BLaER1 treated with 17β-estradiol and CSF1 and Interleukin-3, amounts not matched to agents 10 nM and 100 nM (cell line): ENCODE results near the gene MAGI2.
"Not testable (repeated sequence)": the region's sequence is repeated elsewhere in the genome, so short reads cannot be mapped to it uniquely, and the experiment has no call there.

Experiments
- H3K27ac ChIP-seq, 11 experiments: shearing (Covaris generic); formaldehyde crosslinking; 2 replicates each; pipeline ENCODE4 v1.8.1; 2022
- H3K27me3 ChIP-seq, 11 experiments: shearing (Covaris generic); formaldehyde crosslinking; 2 replicates each; pipeline ENCODE4 v1.8.1; 2022
- H3K36me3 ChIP-seq, 11 experiments: shearing (Covaris generic); formaldehyde crosslinking; 2 replicates each; pipeline ENCODE4 v1.8.1; 2022
- H3K4me1 ChIP-seq, 10 experiments: shearing (Covaris generic); formaldehyde crosslinking; 2 replicates each; pipeline ENCODE4 v1.8.1; 2022
- H3K4me2 ChIP-seq, 11 experiments: shearing (Covaris generic); formaldehyde crosslinking; 2 replicates each; pipeline ENCODE4 v1.8.1; 2022
- H3K4me3 ChIP-seq, 10 experiments: shearing (Covaris generic); formaldehyde crosslinking; 2 replicates each; pipeline ENCODE4 v1.8.1; 2022
- H3K9ac ChIP-seq, 11 experiments: shearing (Covaris generic); formaldehyde crosslinking; 2 replicates each; pipeline ENCODE4 v1.8.1; 2022
- H3K9me3 ChIP-seq, 11 experiments: shearing (Covaris generic); formaldehyde crosslinking; replicated peaks in 1 of 11; 2 replicates each; pipeline ENCODE4 v1.8.1; 2022
- H4K20me1 ChIP-seq, 11 experiments: shearing (Covaris generic); formaldehyde crosslinking; 2 replicates each; pipeline ENCODE4 v1.8.1; 2022
- Cebpa-rat ChIP-seq, 11 experiments: shearing (Covaris generic); IDR thresholded peaks; 2 replicates each; pipeline ENCODE4 v1.8.1; 2022

The MAGI2 gene

DNA sequence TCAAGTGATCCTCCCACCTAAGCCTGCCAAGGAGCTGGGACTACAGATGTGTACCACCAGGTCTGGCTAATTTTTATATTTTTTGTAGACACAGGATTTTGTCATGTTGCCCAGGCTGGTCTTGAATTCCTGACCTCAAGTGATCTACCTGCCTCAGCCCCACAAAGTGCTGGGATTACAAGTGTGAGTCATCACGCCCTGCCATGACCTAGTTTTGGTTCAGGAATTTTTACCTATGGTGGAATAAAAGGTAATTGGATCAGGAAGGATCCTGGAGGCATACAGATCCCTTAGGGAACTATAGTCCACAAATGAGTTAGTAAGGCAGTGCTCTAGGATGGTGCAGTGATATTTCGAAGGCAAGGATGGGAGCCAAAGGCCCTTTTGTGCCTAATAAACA, 937.0 kb downstream of the MAGI2 start:
- no peak overlapping the region for H3K4me2 ChIP-seq
- no peak overlapping the region for H3K27ac ChIP-seq
- TF ChIP-seq Cebpa-rat (IDR thresholded peaks at IDR 0.05) = no peak
- no peak overlapping the region for H3K4me3 ChIP-seq
- no peak overlapping the region for H3K9ac ChIP-seq
- H3K36me3 ChIP-seq = no peaks in the 10 kb centered on the region
- no peaks in the 10 kb centered on the region for H3K27me3 ChIP-seq
- H3K9me3 ChIP-seq = no peaks in the 10 kb centered on the region
- H4K20me1 ChIP-seq = no peaks in the 10 kb centered on the region
- no peaks in the 10 kb centered on the region for H3K4me1 ChIP-seq

DNA sequence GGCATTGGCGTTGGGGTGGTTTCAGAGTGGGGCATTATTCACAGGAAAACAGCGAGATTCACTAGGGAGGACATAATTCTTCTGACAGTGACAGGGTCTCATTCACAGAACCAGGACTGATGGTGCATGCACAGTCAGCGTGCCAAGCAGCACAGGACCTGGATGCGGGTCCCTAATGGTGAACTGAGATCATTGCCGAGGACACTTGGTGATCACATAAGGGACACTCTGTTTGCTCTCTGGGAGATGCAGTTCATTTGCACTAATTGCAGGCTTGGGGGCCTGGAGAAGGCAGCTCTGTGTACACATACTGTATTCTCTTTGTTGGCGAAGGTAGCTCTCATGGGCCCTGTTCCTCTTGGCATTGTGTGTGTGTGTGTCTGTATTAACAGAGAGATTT, 938.8 kb downstream of the MAGI2 start:
- H3K27ac ChIP-seq = no peak overlapping the region
- no peaks in the 10 kb centered on the region for H3K27me3 ChIP-seq
- no peaks in the 10 kb centered on the region for H3K36me3 ChIP-seq
- no peak overlapping the region for H3K4me2 ChIP-seq
- H3K9ac ChIP-seq = no peak overlapping the region
- no peak overlapping the region for H3K4me3 ChIP-seq
- no peaks in the 10 kb centered on the region for H3K4me1 ChIP-seq
- H3K9me3 ChIP-seq = no peaks in the 10 kb centered on the region
- no peaks in the 10 kb centered on the region for H4K20me1 ChIP-seq
- no peak for TF ChIP-seq Cebpa-rat (IDR thresholded peaks at IDR 0.05)

DNA sequence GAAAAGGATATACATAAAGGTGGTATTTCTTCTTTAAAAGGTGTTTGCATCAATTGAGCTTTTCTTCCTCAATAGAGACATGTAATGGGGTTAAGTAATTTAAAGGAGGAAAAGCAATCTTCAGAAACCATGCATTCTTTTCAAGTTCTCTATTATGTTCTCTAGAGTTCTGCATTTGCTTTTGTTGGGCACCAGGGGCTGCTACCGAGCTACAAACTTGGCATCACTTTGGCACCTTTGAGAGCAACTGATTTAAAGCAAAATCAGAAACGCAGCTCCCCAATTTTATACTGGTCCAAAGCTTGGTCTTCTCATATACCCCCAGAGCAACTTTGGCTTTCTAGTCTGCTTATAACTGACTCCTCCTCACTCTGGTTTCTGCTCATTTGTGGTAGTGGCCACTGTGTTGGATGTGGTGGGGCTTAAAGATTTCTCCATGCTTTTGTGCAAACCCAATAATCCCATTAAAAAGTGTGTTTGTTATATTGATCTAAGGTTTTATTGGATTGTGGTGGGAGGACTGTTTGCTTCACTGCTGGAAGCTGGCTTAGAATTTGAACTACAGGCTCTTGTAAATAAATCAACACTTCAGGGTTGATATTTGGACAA, 942.8 kb downstream of the MAGI2 start:
- H3K27ac ChIP-seq = no peak overlapping the region
- no peak overlapping the region for H3K4me3 ChIP-seq
- TF ChIP-seq Cebpa-rat (IDR thresholded peaks at IDR 0.05) = no peak
- no peaks in the 10 kb centered on the region for H3K27me3 ChIP-seq
- H4K20me1 ChIP-seq = no peaks in the 10 kb centered on the region
- H3K9ac ChIP-seq = no peak overlapping the region
- H3K4me2 ChIP-seq = no peak overlapping the region
- H3K9me3 ChIP-seq = no peaks in the 10 kb centered on the region
- H3K4me1 ChIP-seq = no peaks in the 10 kb centered on the region
- no peaks in the 10 kb centered on the region for H3K36me3 ChIP-seq

DNA sequence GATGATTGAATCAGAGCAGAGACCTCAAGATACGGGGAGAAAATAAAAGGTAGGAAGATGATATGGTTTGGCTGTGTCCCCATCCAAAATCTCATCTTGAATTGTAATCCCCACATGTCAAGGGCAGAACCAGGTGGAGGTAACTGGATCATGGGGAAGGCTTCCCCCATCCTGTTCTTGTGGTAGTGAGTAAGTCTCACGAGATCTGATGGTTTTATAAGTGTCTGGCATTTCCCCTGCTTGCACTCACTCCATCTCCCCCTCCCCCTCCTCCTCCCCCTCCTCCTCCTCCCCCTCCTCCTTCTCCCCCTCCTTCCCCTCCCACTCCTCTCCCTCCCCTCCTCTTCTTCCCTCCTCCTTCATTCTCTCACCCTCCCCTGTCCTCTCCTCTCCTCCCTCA, 950.2 kb downstream of the MAGI2 start:
- H3K27me3 ChIP-seq, H3K4me3 ChIP-seq, H4K20me1 ChIP-seq, H3K4me1 ChIP-seq, H3K36me3 ChIP-seq, H3K4me2 ChIP-seq, H3K27ac ChIP-seq, H3K9me3 ChIP-seq, H3K9ac ChIP-seq: not testable (repeated sequence)

DNA sequence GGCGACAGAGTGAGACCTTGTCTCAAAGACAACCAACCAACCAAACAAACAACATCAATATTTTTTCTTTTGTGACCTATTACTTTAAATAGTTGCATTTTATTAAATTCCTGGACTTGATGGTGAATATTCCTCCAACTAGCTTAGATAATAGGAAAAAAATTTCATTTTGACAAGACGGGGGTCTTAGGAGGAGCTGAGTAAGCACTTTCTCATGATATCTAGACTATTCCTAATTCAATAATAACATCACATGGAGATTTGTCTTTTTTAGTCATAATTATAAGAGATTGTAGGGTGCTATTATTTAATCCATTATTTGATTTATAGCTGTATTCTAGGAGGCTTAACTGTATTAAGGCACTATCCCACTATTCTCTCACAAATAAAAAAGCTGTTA, 952.4 kb downstream of the MAGI2 start:
- Histone ChIP-seq H3K9me3 (no peaks in the 10 kb centered on the region), H3K4me2 (no peak overlapping the region), H3K36me3 (no peaks in the 10 kb centered on the region), H3K4me3 (no peak overlapping the region), H4K20me1 (no peaks in the 10 kb centered on the region), H3K27ac (no peak overlapping the region), H3K27me3 (no peaks in the 10 kb centered on the region), H3K4me1 (no peaks in the 10 kb centered on the region), H3K9ac (no peak overlapping the region)
- no peak for TF ChIP-seq Cebpa-rat (IDR thresholded peaks at IDR 0.05)

DNA sequence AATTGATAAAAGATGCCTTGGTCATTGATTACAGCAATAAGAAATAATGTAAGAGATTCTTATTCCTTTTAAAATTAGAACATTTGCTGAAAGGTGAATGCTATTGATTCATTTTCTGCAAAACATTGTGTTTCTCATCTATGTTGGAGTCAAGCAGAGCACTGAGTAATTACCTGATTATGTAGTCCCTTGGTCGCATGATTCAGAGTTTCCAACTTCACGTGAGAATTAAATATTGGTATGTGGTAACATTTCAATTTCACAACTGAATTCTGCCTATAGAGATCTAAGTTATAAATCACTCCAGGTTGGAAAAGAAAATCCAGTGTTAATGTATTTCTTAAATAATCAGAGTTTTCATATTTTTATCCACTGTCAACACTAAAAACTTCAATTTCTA, 953.5 kb downstream of the MAGI2 start:
- H3K4me3 ChIP-seq = no peak overlapping the region
- H4K20me1 ChIP-seq = no peaks in the 10 kb centered on the region
- no peaks in the 10 kb centered on the region for H3K4me1 ChIP-seq
- H3K27ac ChIP-seq = no peak overlapping the region
- H3K9ac ChIP-seq = no peak overlapping the region
- H3K4me2 ChIP-seq = no peak overlapping the region
- no peaks in the 10 kb centered on the region for H3K27me3 ChIP-seq
- no peak for TF ChIP-seq Cebpa-rat (IDR thresholded peaks at IDR 0.05)
- no peaks in the 10 kb centered on the region for H3K9me3 ChIP-seq
- H3K36me3 ChIP-seq = no peaks in the 10 kb centered on the region

DNA sequence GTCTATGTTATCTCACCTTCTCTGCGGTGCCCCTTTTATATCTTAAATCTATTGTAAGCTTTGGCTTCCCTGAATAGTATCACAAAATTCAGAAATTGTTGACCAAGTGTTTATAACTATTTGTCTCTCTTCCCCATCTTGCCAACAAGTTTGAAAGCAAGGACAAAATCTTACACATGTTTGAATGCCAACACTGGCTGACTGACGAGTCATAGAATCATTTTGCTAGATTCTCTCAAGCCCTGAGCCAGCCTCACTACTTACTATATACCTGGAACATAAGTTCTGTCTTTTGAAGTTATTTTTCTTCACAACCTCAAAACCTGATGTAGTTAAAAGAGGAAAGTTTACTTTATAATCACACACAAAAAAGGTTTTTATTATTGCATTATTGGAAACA, 954.2 kb downstream of the MAGI2 start:
- no peaks in the 10 kb centered on the region for H3K27me3 ChIP-seq
- no peak overlapping the region for H3K27ac ChIP-seq
- no peak overlapping the region for H3K4me3 ChIP-seq
- no peak overlapping the region for H3K9ac ChIP-seq
- no peak for TF ChIP-seq Cebpa-rat (IDR thresholded peaks at IDR 0.05)
- H3K4me2 ChIP-seq = no peak overlapping the region
- no peaks in the 10 kb centered on the region for H4K20me1 ChIP-seq
- no peaks in the 10 kb centered on the region for H3K9me3 ChIP-seq
- H3K36me3 ChIP-seq = no peaks in the 10 kb centered on the region
- no peaks in the 10 kb centered on the region for H3K4me1 ChIP-seq

DNA sequence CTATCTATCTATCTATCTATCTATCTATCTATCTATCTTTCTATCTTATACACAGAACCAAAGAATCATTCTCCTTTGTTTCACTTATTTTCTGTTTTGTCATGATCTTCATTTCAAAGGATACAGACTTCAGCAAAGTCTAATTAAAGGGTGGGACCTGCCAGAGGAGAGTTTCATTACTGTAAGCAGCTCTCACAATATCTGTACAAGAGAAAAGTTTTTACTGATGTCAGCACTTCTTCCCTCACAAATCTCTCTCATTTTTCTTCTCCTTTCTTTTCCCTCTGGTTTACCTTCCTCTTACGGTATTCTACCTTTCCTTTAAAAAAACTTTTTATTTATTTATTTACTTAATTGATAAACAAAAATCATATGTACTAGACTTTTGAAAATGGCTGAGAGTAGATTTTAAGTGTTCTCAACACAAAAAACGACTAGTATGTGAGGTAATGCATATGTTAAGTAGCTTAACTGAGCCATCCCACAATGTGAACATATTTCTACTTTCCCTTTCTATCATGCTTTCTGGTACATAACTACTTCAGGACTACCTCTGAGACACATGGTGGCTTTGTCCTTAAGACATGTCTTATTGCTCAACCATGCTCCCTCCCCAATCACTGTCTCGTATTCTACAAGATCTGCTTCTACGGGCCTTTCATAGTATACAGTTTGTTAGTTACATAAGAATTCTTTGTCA, 955.6 kb downstream of the MAGI2 start:
- H3K4me3 ChIP-seq = no peak overlapping the region
- TF ChIP-seq Cebpa-rat (IDR thresholded peaks at IDR 0.05) = no peak
- H3K4me2 ChIP-seq = no peak overlapping the region
- no peak overlapping the region for H3K9ac ChIP-seq
- H3K27ac ChIP-seq = no peak overlapping the region
- H3K27me3 ChIP-seq = no peaks in the 10 kb centered on the region
- no peaks in the 10 kb centered on the region for H3K9me3 ChIP-seq
- no peaks in the 10 kb centered on the region for H4K20me1 ChIP-seq
- no peaks in the 10 kb centered on the region for H3K4me1 ChIP-seq
- H3K36me3 ChIP-seq = no peaks in the 10 kb centered on the region

DNA sequence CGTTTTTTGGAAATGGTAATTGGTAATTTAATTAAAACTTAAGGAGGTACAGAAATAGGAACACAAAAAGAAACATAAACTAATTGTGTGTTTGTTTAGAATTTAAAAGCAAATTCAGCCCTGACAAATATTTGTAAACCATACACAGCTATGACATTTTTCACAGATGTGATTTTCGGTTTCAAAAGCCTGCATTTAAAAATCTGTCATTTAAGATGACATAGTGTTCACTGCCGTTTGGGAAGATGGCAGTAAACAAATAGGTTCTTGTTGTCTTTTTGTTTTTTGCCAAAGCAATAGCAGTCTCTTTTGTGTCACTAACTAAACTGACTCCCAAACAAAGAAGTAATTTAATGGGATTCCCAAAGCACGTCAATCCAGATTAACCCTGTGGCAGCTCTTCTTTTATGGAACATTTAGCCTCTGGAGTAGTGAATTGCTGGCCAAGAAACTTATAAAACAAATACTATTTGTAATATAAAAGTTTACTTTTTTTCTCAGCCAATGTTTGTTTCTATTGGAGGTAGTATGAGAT, 957.3 kb downstream of the MAGI2 start:
- no peak overlapping the region for H3K4me3 ChIP-seq
- H3K27ac ChIP-seq = no peak overlapping the region
- H3K27me3 ChIP-seq = no peaks in the 10 kb centered on the region
- H3K36me3 ChIP-seq = no peaks in the 10 kb centered on the region
- no peak overlapping the region for H3K4me2 ChIP-seq
- H3K9me3 ChIP-seq = no peaks in the 10 kb centered on the region
- no peak for TF ChIP-seq Cebpa-rat (IDR thresholded peaks at IDR 0.05)
- no peaks in the 10 kb centered on the region for H4K20me1 ChIP-seq
- no peaks in the 10 kb centered on the region for H3K4me1 ChIP-seq
- H3K9ac ChIP-seq = no peak overlapping the region

DNA sequence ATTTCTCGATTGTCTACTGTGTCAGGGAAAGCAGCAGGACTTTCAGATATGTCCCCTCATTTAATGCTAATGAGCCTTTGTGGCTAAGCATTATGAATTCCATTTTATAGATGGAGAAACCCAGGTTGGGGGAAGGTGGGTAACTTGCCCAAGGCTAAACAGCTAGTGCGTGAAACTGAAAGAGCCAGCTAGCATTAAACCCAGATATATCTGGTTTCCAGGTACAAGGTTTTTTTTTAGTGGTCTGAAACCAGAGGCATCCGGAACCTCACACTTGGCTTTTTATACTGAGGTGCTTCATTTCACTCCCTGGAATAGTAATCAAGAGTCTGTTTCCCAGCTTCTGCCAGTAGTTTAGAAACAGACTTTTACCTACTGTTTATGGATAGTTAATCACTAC, 960.1 kb downstream of the MAGI2 start:
- Histone ChIP-seq H3K9ac (no peak overlapping the region), H3K27me3 (no peaks in the 10 kb centered on the region), H3K27ac (no peak overlapping the region), H3K9me3 (no peaks in the 10 kb centered on the region), H3K36me3 (no peaks in the 10 kb centered on the region), H4K20me1 (no peaks in the 10 kb centered on the region), H3K4me1 (no peaks in the 10 kb centered on the region), H3K4me3 (no peak overlapping the region), H3K4me2 (no peak overlapping the region)
- TF ChIP-seq Cebpa-rat (IDR thresholded peaks at IDR 0.05) = no peak
